ENCODE measurements around the gene SIAH2.

Gene SIAH2

DNA sequence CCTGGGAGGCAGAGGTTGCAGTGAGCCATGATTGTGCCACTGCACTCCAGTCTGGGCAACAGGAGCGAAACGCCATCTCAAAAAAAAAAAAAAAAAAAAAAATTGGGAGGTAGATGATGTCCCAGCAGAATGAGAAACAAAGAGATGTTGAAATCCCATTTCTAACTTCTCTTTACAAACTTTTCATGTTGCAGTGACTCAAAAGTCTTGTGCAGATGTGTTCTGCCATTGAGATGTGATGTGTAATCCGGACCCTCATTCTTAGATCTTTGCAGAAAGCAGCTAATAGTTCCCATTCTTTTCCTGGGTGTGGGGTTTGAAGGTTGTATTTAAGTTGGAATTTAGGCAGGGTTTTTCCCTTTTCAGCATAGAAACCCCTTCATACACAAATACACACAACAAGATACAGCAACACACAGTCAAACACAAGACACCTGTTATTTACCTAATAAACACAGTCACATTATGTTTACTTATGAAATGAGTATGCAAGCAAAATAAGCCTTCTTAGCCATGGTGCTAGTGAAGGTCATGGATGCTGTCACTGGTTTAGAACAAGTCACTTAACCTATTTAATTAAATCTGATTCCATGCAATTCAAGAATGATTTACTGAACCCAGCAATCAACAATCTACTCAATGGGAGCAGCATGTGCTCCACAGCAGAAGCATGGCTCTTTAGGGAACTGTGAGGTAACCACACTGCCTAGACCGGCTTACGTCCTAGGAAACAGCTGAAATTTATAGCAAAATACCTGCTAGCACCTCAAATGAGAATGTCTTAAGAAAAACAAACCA is 14.9 kb downstream of the SIAH2 start:
- peak; percentile 70 to 84 for DNase-seq

DNA sequence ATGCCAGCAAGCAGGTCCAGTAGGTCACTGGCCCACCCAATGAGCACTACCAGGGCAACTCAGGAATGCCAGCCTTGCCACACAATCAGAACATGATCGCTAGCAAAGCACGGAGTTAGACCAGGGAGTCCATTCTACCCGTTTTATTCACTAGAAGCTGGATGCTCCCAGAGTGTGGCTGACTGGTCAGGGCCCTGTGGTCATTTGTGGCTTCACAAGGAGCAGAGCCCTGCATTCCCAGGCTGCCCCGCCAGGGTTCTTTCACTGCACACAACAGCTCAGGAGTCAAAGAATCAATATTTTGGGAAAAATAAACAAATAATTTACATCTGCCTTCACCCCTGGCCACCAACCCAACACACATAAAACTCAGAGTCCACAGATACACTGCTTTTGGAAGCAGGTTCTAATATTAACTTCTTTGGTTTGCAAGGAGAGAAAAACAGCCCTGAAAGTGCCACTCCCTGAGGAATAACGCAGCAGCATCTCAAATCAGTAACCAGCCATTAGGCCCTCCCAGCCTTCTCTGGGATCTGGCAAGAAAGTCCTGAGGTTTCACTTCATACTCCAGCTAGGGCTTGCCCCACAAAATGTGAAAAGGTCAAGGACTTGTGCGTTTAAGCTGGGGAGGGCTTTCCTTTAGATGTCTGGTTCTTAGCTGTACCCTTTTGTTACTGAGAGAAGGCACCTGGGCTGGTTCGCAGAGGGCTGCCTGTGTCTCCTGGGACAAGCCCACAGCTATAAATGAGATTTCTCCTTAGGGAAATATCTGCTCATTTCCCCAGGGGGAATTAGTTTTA is 16.0 kb downstream of the SIAH2 start:
- no peak for DNase-seq

GRCh38 chr3:150745832-150746231 is 17.1 kb downstream of the SIAH2 start:
- DNase-seq = no peak

GRCh38 chr3:150744919-150745211 is 18.1 kb downstream of the SIAH2 start:
- DNase-seq = no peak

GRCh38 chr3:150744041-150744918 is 18.7 kb downstream of the SIAH2 start:
- no peak for DNase-seq

GRCh38 chr3:150743508-150743907 is 19.5 kb downstream of the SIAH2 start:
- no peak for DNase-seq

- DNase-seq = no peak
These were observed 20.3 kb downstream of the SIAH2 start for GRCh38 chr3:150742679-150743078.

- no peak for DNase-seq
These were observed 20.8 kb downstream of the SIAH2 start for GRCh38 chr3:150742141-150742523.

DNA sequence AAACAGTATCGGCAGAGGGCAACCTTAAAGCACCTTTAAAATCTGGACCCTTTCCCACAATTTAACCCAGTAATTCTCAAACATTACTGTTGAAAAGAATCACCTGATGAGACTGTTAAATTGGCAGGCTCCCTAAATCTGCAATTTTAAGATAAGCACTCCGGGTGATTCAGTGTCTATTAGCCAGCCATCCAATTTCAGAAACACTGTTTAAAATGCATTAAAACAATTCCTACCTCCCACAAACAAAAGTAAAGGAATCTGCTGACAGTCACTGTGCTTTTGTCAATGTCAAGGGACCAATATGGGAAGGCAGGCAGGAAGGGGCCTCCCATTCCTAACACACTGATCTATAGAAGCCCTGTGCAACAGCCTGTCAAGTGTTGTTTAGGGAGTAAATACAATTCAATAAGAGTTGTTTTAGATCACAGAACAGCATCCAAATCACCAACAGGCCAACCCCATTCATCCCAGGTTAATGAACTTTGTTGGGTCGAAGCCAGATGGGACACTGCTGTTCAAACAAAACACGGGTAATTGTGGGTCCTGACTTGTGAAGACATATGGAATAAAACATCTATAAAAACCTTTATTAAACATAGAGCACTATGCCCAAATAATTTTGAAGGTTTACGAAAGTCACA is 21.4 kb downstream of the SIAH2 start:
- DNase-seq = no peak

- no peak for DNase-seq
These were observed 22.1 kb downstream of the SIAH2 start for GRCh38 chr3:150740733-150741496.

DNA sequence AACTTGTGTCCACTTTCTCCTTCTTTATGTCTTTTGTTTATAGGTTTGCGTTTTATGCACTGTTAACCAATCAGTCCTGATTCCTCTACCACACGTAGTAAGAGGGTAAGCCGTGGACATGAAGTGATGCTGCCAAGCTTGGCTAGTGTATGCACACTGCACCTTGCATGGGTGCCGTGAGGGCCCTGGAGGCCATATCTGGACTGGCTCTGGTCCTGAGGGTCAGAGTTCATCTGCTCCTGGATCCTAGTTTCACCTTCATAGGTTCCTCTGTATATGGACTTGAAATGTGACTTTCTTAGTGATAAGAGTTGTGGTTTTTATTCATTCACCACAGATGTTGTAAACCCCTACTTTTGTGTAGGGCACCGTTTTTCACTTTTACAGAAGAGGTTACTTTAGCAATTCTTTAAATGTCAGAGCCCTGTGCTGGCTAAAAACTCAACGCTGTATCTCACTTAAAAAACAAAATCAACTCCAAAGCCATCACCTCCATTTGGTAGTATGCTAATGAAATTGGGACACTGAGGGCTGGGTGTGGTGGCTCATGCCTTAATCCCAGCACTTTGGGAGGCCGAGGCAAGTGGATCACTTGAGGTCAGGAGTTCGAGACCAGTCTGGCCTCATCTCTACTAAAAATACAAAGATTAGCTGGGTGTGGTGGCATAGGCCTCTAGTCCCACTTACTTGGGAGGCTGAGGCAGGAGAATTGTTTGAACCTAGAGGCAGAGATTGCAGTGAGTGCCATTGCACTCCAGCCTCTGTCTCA is 22.9 kb downstream of the SIAH2 start:
- no peak for DNase-seq

DNA sequence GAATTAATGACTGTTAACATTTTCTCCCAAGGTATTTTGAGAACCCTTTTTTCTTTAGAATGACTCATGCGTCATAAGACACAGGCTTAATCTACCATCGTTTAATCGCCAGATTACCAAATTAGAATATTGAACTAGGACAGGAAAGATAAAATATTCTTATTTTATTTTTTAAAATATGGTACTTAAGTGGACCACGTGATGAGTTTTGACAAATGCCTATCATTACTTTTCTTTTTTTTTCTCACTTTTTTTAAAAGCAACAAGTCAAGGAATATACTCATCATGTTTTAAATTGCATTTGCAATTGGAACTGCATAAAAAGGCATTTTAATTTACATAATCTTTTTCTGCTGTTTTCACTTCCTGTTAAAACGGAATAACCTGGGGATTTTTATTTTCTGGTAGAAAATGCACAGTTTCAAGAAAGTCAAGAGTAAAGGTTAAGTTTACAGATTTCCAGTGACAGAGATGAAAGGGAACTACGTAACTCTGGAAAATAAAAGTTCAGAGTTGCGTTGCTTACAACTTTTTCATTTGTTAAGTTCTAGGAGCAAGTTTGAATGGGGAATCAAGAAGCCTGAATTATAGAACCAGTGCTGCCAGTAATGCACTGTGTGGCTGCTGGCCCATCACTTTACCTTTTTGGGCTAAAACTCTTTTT is 23.6 kb downstream of the SIAH2 start:
- DNase-seq = peak; percentile 90 to 92

- no peak for DNase-seq
These were observed 24.3 kb downstream of the SIAH2 start for GRCh38 chr3:150738688-150739087.

DNA sequence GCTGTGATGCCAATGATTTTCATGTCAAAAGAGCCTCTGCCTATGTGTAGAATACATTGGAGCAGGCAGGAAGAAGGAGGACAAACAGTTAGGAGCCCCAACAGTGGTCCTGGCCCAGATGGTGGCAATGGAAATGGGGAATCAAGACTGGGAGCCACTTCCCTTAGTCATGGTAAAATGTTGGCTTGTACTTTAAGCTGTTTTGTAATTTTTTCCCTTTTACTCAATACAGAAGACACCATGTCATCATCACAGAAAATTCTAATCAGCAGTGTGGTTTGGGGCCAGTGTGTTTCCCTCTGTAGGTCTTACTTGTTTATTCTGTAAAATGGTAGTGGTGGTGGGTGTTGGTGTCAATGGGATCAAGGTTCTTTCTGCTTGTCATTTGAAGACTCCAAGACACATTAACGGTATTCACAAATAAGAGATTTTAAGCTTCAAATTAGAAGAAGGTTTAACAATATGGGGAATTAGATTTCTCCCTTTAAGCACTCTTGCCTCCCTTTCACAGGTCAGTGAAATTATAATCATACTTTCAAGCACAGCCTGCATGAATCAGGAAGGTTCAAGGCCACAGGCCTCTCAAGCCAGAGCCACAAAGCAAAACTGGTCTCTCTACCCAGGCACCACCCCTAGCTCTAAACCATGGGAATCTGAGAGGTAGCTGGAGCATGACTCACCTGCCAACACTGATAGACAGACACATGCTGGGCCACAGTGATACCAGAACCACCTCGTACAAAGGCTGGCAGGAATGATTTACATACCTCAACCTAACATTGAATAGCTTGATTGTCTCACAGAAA is 24.9 kb downstream of the SIAH2 start:
- peak; percentile 89 to 93 for DNase-seq

GRCh38 chr3:150736903-150737832 is 25.8 kb downstream of the SIAH2 start:
- DNase-seq = peak; percentile 55 to 60

- no peak for DNase-seq
These were observed 26.7 kb downstream of the SIAH2 start for GRCh38 chr3:150736316-150736719.

GRCh38 chr3:150734795-150735119 is 28.2 kb downstream of the SIAH2 start:
- DNase-seq = no peak

DNA sequence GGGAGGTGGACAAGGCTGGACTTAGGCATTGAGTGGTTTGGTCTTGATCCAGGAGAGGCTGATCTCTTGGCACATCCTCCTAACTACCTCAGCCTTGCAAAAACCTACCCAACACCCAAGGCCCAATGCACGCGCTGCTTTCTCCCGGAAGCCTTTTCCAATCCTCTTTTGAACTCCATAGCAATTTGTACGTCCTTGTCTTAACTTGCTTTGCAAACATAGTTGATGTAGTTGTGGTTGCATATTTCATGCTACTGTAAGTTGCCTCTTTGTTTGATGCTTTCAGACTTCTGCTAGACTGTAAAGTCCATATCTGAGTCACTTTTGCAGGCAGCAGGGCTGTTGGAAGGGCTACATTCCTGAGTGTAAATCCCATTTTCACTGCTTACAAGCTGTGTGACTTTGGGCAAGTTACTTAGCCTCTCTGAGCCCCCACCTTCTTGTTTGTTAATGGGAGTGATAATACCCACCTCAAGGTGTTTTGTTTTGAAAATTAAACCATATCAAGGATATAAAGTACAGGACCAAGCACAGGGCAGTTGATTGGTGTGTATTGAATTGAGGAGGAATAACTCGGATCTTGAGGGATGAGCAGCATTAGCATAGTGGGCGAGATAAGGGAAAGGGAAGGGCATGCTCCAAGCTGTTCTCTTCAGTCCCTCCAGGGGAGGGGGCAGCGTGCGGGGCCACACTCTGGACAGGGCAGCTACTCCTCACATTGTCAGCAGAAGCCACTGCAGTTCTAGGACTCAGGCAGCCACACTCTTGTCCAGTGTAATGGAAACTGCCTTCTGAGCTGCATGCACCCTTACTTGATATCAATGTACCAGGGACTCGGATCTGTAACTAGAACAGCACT is 28.8 kb downstream of the SIAH2 start:
- no peak for DNase-seq

All from inflammatory macrophage treated with lipopolysaccharide for 1 hour (primary cell).